ENCODE data around the gene WNT10A.

GRCh38 chr2:218834685-218835084 lies 46.0 kb upstream of the WNT10A start:
- TF ChIP-seq CTCF (IDR thresholded peaks at IDR 0.05; ENCODE audit: insufficient read depth, low read depth, low read length) (no peak), EZH2 (IDR thresholded peaks at IDR 0.05; ENCODE audit: insufficient read depth, low read length) (no peak)
